Upper lobe of left lung (tissue), 6 donors: ENCODE measurements around the gene VIT. TPM values are rescaled to one million over a fixed set of nuclear protein-coding genes. Genes with fewer than 3 reads are reported as not detected.

Experiments
- ATAC-seq, 2 donors: fragments of 200-7000 bp; cut with Tn5 transposase; one replicate each; pipeline ENCODE4 v1.9.1; 2022; ENCODE audit warnings: mild to moderate bottlenecking in 2 of 2, moderate library complexity in 2 of 2; ENCODE audit not compliant: low FRiP score in 2 of 2
- DNase-seq, 2 donors: peaks; one replicate each; pipeline ENCODE4 v3.0.0-alpha.2; 2019 to 2020
- H3K27ac ChIP-seq, 4 donors: fragments of 200-600 bp; sonication (generic); one replicate each; pipeline ENCODE4 v1.5.1; 2016 to 2019
- H3K27me3 ChIP-seq, 4 donors: fragments of 200-600 bp; sonication (generic); one replicate each; pipeline ENCODE4 v1.5.1; 2017 to 2019
- H3K36me3 ChIP-seq, 4 donors: fragments of 200-600 bp; sonication (generic); one replicate each; pipeline ENCODE4 v1.5.1; 2016 to 2019
- H3K4me1 ChIP-seq, 4 donors: fragments of 200-600 bp; sonication (generic); one replicate each; pipeline ENCODE4 v1.5.1; 2018 to 2019
- H3K4me3 ChIP-seq, 4 donors: fragments of 200-600 bp; sonication (generic); one replicate each; pipeline ENCODE4 v1.5.1; 2017 to 2019; ENCODE audit warnings: mild to moderate bottlenecking in 2 of 4, moderate library complexity in 1 of 4
- H3K9me3 ChIP-seq, 4 donors: fragments of 200-600 bp; sonication (generic); one replicate each; pipeline ENCODE4 v1.5.1; 2018 to 2019
- CTCF ChIP-seq, 6 experiments: fragments of 450-650 bp in 4 of 6; fragments of 200-600 bp in 2 of 6; sonication (generic) in 2 of 6; IDR thresholded peaks; one replicate each; pipeline ENCODE4 v1.5.1; 2016 to 2019; ENCODE audit warnings: antibody characterized with exemption in 6 of 6
- EP300 ChIP-seq, 4 donors: sonication (generic); formaldehyde crosslinking; IDR thresholded peaks; one replicate each; pipeline ENCODE4 v1.5.1; 2017; ENCODE audit warnings: antibody characterized with exemption in 4 of 4, control low read depth in 2 of 4
- POLR2A ChIP-seq, 4 donors: fragments of 450-650 bp; IDR thresholded peaks; one replicate each; pipeline ENCODE4 v1.5.1; 2016 to 2017; ENCODE audit warnings: antibody characterized with exemption in 4 of 4, mild to moderate bottlenecking in 2 of 4
- POLR2AphosphoS5 ChIP-seq, 2 donors: sonication (generic); formaldehyde crosslinking; IDR thresholded peaks; one replicate each; pipeline ENCODE4 v1.5.1; 2017; ENCODE audit warnings: antibody characterized with exemption in 2 of 2
- WGBS, 2 donors: methylation state at CpG; one replicate each; pipeline ENCODE4 v1.1.5; 2017 to 2018; 5-methylcytosine and 5-hydroxymethylcytosine counted together
- total RNA-seq, 6 donors: library from RNA; depleted of rRNA in 4 of 6; stranded (reverse); fragments of >200 nt in 4 of 6; gene quantifications; one replicate each; pipeline versions ENCODE4 v1.1.0 to v1.2.1, GENCODE V29; 2016 to 2021
- donor health status: DM: no; HTN: no; CAD: no; lungs with moderate emphysema.
- donor health status: DM: no; HTN: yes; CAD: no; lungs with severe emphysema.

Gene VIT
- total RNA-seq, 6 donors from 2014 or later: 0.22 to 1.4 (median 0.54) TPM; not detected in 1

DNA sequence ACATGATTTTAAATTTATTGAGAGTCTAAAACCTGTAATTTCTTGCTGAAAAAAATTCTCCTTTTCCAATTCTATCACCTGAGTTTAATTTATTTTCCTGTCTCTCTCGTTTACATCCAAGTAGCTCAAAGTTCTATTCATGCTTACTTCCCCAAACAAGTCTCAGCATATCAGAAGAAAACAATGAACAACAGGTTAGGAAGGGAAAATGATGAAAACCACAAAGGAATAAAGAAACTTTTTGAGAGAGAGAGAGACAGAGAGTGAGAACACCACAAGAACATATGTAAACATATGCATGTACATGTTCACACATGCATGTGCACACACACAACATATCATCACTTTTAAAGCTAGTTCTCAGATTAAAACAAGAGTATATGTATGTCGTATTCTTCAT, 157.7 kb downstream of the VIT start:
- H3K27ac ChIP-seq: no peak overlapping the region
- ATAC-seq (no peak), DNase-seq (no peak)
- H3K4me3 ChIP-seq: no peak overlapping the region
- 76 to 81% methylated on average over 2 of the region's 2 CpGs for WGBS, 2 donors
- no peaks in the 10 kb centered on the region for H3K4me1 ChIP-seq
- TF ChIP-seq EP300 (IDR thresholded peaks at IDR 0.05) (no peak), POLR2A (IDR thresholded peaks at IDR 0.05) (no peak), POLR2AphosphoS5 (IDR thresholded peaks at IDR 0.05) (no peak), CTCF (IDR thresholded peaks at IDR 0.05) (no peak)
- H3K36me3 ChIP-seq: peaks cover 3 to 71% (median 29%) of the 10 kb centered on the region in 4 donors
- H3K9me3 ChIP-seq: no peaks in the 10 kb centered on the region
- H3K27me3 ChIP-seq: no peaks in the 10 kb centered on the region

- 99 to 100% methylated on average over 2 of the region's 2 CpGs for WGBS, 2 donors
- DNase-seq (no peak), ATAC-seq (no peak)
- H3K4me1 ChIP-seq: no peaks in the 10 kb centered on the region
- no peaks in the 10 kb centered on the region for H3K27me3 ChIP-seq
- H3K4me3 ChIP-seq: no peak overlapping the region
- no peak for TF ChIP-seq EP300 (IDR thresholded peaks at IDR 0.05)
- TF ChIP-seq POLR2AphosphoS5 (IDR thresholded peaks at IDR 0.05): no peak
- no peak for TF ChIP-seq CTCF (IDR thresholded peaks at IDR 0.05)
- no peak for TF ChIP-seq POLR2A (IDR thresholded peaks at IDR 0.05)
- H3K36me3 ChIP-seq: peaks cover 0 to 68% (median 22%) of the 10 kb centered on the region in 4 donors
- no peak overlapping the region for H3K27ac ChIP-seq
- no peaks in the 10 kb centered on the region for H3K9me3 ChIP-seq
Observed at GRCh38 chr2:36855429-36855828, 158.9 kb downstream of the VIT start.

DNA sequence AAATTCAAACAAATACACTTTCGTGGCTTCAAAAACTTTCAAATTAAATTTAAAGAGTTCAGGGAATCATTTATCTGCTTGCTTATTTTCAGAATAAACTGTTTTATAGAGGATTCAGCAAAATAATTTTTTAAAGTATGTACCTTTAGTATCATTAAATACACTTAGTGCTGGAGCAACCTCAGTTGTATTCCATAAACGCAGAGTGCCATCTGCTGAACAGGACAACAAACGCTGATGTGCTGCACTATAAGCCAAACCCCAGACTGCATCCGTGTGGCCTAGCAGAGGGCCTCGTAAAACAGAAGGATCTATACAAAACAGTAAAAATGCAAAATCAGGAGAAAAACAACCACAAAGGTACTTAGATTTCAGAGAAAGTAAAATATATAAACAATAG, 161.2 kb downstream of the VIT start:
- Histone ChIP-seq H3K4me1 (no peaks in the 10 kb centered on the region), H3K36me3 (peaks cover 0 to 59% (median 15%) of the 10 kb centered on the region in 4 donors), H3K9me3 (no peaks in the 10 kb centered on the region), H3K27ac (no peak overlapping the region), H3K4me3 (no peak overlapping the region), H3K27me3 (no peaks in the 10 kb centered on the region)
- no peak for ATAC-seq
- 94 to 96% methylated on average over 5 of the region's 5 CpGs for WGBS, 2 donors
- no peak for TF ChIP-seq POLR2AphosphoS5 (IDR thresholded peaks at IDR 0.05)
- no peak for TF ChIP-seq POLR2A (IDR thresholded peaks at IDR 0.05)
- TF ChIP-seq CTCF (IDR thresholded peaks at IDR 0.05): no peak
- no peak for TF ChIP-seq EP300 (IDR thresholded peaks at IDR 0.05)
- DNase-seq: no peak

DNA sequence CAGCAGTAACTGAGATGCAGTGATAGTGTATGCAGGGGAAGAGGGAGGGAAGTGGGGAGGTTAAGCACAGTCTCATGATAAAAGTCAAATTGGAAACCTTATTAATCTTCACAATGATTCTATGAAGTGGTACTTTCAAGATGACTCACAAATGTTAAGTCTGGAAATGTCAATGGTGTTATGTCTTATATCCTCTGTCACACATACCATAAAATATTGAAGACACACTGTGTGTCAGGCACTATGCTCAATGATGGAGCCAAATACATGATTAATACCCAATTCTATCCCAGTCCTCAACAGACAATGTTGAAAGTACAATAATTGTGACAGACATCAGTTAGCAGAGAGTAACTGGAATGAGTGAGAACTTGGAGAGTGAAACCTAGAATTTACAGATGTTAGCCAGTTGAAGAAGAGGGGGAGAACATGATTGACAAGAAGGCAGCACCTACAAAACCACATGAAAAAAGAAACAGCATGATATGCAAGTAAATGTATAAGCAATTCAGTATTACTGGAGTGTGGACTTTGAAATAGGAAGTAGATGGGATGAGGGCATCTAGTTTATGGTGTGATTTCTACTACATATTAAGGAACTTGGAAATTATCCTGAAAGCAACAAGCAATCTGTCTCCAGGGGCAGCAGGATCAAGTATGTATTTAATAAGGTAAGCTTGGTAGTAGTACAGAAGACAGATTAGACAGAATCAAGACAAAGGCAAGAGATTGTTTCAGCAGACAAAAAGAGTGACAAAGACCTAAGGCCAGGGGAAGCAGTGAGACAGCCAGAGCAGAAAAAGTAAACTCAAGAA, 162.3 kb downstream of the VIT start:
- peaks cover 0 to 50% (median 15%) of the 10 kb centered on the region in 4 donors for H3K36me3 ChIP-seq

GRCh38 chr2:36859366-36859792, 162.9 kb downstream of the VIT start:
- no peaks in the 10 kb centered on the region for H3K27me3 ChIP-seq
- H3K27ac ChIP-seq: no peak overlapping the region
- no peaks in the 10 kb centered on the region for H3K9me3 ChIP-seq
- H3K4me1 ChIP-seq: no peaks in the 10 kb centered on the region
- ATAC-seq: no peak
- H3K36me3 ChIP-seq: peaks cover 0 to 47% (median 13%) of the 10 kb centered on the region in 4 donors
- no peak overlapping the region for H3K4me3 ChIP-seq
- 83 to 87% methylated on average over 1 of the region's 1 CpG for WGBS, 2 donors
- no peak for DNase-seq
- TF ChIP-seq EP300 (IDR thresholded peaks at IDR 0.05) (no peak), POLR2A (IDR thresholded peaks at IDR 0.05) (no peak), CTCF (IDR thresholded peaks at IDR 0.05) (no peak)

More for the DNA sequence above, 162.3 kb downstream of the VIT start:
- DNase-seq: no peak
- H3K4me1 ChIP-seq: no peaks in the 10 kb centered on the region
- no peaks in the 10 kb centered on the region for H3K9me3 ChIP-seq
- H3K27ac ChIP-seq: no peak overlapping the region
- no peak for ATAC-seq
- no peak for TF ChIP-seq POLR2AphosphoS5 (IDR thresholded peaks at IDR 0.05)
- TF ChIP-seq EP300 (IDR thresholded peaks at IDR 0.05): no peak
- H3K4me3 ChIP-seq: no peak overlapping the region
- no peaks in the 10 kb centered on the region for H3K27me3 ChIP-seq
